ENCODE measurements around the gene MICA. TPM values are rescaled to one million over a fixed set of nuclear protein-coding genes. Genes with fewer than 3 reads are reported as not detected.
A peak's percentile ranks its signal among the peaks of the same experiment; 100 is the strongest.
"Not testable (repeated sequence)": the region's sequence is repeated elsewhere in the genome, so short reads cannot be mapped to it uniquely, and the experiment has no call there.

MICA gene
- total RNA-seq, 1 experiment from 2014 or later, result 35.0 TPM

GRCh38 chr6:31396422-31397152 lies 6.8 kb upstream of the MICA start:
- no peak overlapping the region for H3K27ac ChIP-seq (ENCODE audit: low read length)
- no peak overlapping the region for H3K4me3 ChIP-seq (ENCODE audit: low read length)
- H3K9ac ChIP-seq (ENCODE audit: low read length), result no peak overlapping the region
- H3K4me2 ChIP-seq (ENCODE audit: low read length), result peak overlapping the region; percentile 66; the same call in 1 of the 2 replicates
- peak; percentile 25 for ATAC-seq
- H3K79me2 ChIP-seq (ENCODE audit: low read length), result peaks cover 23% of the 10 kb centered on the region
- intact Hi-C loops (cut with micrococcal nuclease), result loop anchor here (1.0 kb wide), 1 partner anchor 45 kb away; no protein-coding TSS in a partner anchor
- TF ChIP-seq EZH2 (IDR thresholded peaks at IDR 0.05; ENCODE audit: low read length, unreplicated experiment), result no peak
- peak; percentile 80 for TF ChIP-seq CTCF (conservative IDR thresholded peaks at IDR 0.05; ENCODE audit: low read depth, low read length)
- ChIA-PET POLR2A (ENCODE audit: unreplicated experiment) (interaction anchor here (0.5 kb wide), 1 partner anchor 51 kb away, joined by 3 read pairs; no protein-coding TSS in a partner anchor), CTCF (interaction anchor here (0.5 to 1.8 kb wide), 2 partner anchors 46 to 224 kb away, joined by 4 to 8 read pairs; no protein-coding TSS in a partner anchor)
- no peaks in the 10 kb centered on the region for H3K9me2 ChIP-seq (replicated peaks; ENCODE audit: low read length)
- peak; percentile 93 for DNase-seq
- no peaks in the 10 kb centered on the region for H3K27me3 ChIP-seq (ENCODE audit: low read length)
- H2AFZ ChIP-seq (ENCODE audit: low read length), result no peak overlapping the region
- no TSS peak for BruUV-seq (replicated peaks)
- H3F3A ChIP-seq (ENCODE audit: low read length, unreplicated experiment), result no peaks in the 10 kb centered on the region
- peaks cover 20% of the 10 kb centered on the region for H3K4me1 ChIP-seq (ENCODE audit: insufficient read depth, low read length)
- H4K20me1 ChIP-seq (ENCODE audit: low read length), result no peaks in the 10 kb centered on the region
- H3K9me3 ChIP-seq (ENCODE audit: low read length), result no peaks in the 10 kb centered on the region
- no peaks in the 10 kb centered on the region for H3K36me3 ChIP-seq (ENCODE audit: low read depth, low read length)

- not testable (repeated sequence) for BruUV-seq (replicated peaks); H3K9ac ChIP-seq (ENCODE audit: low read length); H3K36me3 ChIP-seq (ENCODE audit: low read depth, low read length); H3K27ac ChIP-seq (ENCODE audit: low read length); H4K20me1 ChIP-seq (ENCODE audit: low read length); ATAC-seq; H3K9me2 ChIP-seq (replicated peaks; ENCODE audit: low read length); DNase-seq; H3K27me3 ChIP-seq (ENCODE audit: low read length); H3K9me3 ChIP-seq (ENCODE audit: low read length); H2AFZ ChIP-seq (ENCODE audit: low read length); H3F3A ChIP-seq (ENCODE audit: low read length, unreplicated experiment)
- ChIA-PET POLR2A (ENCODE audit: unreplicated experiment) (interaction anchor here (0.5 kb wide), 1 partner anchor 52 kb away, joined by 3 read pairs; no protein-coding TSS in a partner anchor), CTCF (interaction anchor here (0.5 to 1.8 kb wide), 3 partner anchors 45 to 225 kb away, joined by 3 to 8 read pairs (median 4); no protein-coding TSS in a partner anchor)
- peak overlapping the region; percentile 39; the same call in 1 of the 2 replicates for H3K4me3 ChIP-seq (ENCODE audit: low read length)
- intact Hi-C loops (cut with micrococcal nuclease), result loop anchor here (1.0 kb wide), 1 partner anchor 44 kb away; no protein-coding TSS in a partner anchor
- peak overlapping the region; percentile 66 for H3K4me2 ChIP-seq (ENCODE audit: low read length)
- peaks cover 25% of the 10 kb centered on the region for H3K4me1 ChIP-seq (ENCODE audit: insufficient read depth, low read length)
- H3K79me2 ChIP-seq (ENCODE audit: low read length), result peaks cover 28% of the 10 kb centered on the region
Observed at GRCh38 chr6:31397153-31397499, 6.3 kb upstream of the MICA start.

GRCh38 chr6:31397901-31398525 lies 5.4 kb upstream of the MICA start:
- ATAC-seq (no peak), DNase-seq (no peak)
- Histone ChIP-seq H3K9ac (ENCODE audit: low read length) (no peak overlapping the region), H4K20me1 (ENCODE audit: low read length) (no peaks in the 10 kb centered on the region), H3F3A (ENCODE audit: low read length, unreplicated experiment) (no peaks in the 10 kb centered on the region), H3K27me3 (ENCODE audit: low read length) (no peaks in the 10 kb centered on the region), H3K9me2 (replicated peaks; ENCODE audit: low read length) (no peaks in the 10 kb centered on the region), H3K4me2 (ENCODE audit: low read length) (peak overlapping the region; percentile 91), H3K79me2 (ENCODE audit: low read length) (peaks cover 37% of the 10 kb centered on the region), H3K36me3 (ENCODE audit: low read depth, low read length) (no peaks in the 10 kb centered on the region), H2AFZ (ENCODE audit: low read length) (no peak overlapping the region), H3K4me1 (ENCODE audit: insufficient read depth, low read length) (peaks cover 34% of the 10 kb centered on the region), H3K4me3 (ENCODE audit: low read length) (peak overlapping the region; percentile 5; the same call in 1 of the 2 replicates), H3K27ac (ENCODE audit: low read length) (no peak overlapping the region), H3K9me3 (ENCODE audit: low read length) (no peaks in the 10 kb centered on the region)
- ChIA-PET CTCF (interaction anchor here (0.6 to 1.8 kb wide), 3 partner anchors 44 to 64 kb away, joined by 3 to 8 read pairs (median 3); no protein-coding TSS in a partner anchor), POLR2A (ENCODE audit: unreplicated experiment) (no interaction called here)
- no peak for TF ChIP-seq EZH2phosphoT487 (IDR thresholded peaks at IDR 0.05; ENCODE audit: borderline replicate concordance, low read length)
- no peak for TF ChIP-seq EZH2 (IDR thresholded peaks at IDR 0.05; ENCODE audit: low read length, unreplicated experiment)
- no peak for TF ChIP-seq CTCF (conservative IDR thresholded peaks at IDR 0.05; ENCODE audit: low read depth, low read length)
- intact Hi-C loops (cut with micrococcal nuclease), result loop anchor here (1.0 kb wide), 1 partner anchor 43 kb away; no protein-coding TSS in a partner anchor
- no TSS peak for BruUV-seq (replicated peaks)
